Gastroesophageal sphincter (tissue), 4 donors: ENCODE data around the gene LHFPL3. TPM values are rescaled to one million over a fixed set of nuclear protein-coding genes. Genes with fewer than 3 reads are reported as not detected.

Source experiments
- ATAC-seq: fragments of 150-250 bp; one replicate; pipeline ENCODE4 v1.9.1; 2016; ENCODE audit warnings: mild to moderate bottlenecking, moderate library complexity
- H3K27ac ChIP-seq, 4 donors: fragments of 200-600 bp; sonication (generic) in 3 of 4; 1 replicate in 3 of 4; 2 replicates in 1 of 4; pipeline ENCODE4 v1.5.1; 2016 to 2019
- H3K27me3 ChIP-seq: fragments of 200-600 bp; sonication (generic); one replicate; pipeline ENCODE4 v1.5.1; 2019
- H3K36me3 ChIP-seq, 2 donors: fragments of 200-600 bp; sonication (generic); one replicate each; pipeline ENCODE4 v1.5.1; 2019; ENCODE audit warnings: control low read depth in 1 of 2
- H3K4me1 ChIP-seq, 3 donors: fragments of 200-600 bp; sonication (generic); 1 replicate in 2 of 3; 2 replicates in 1 of 3; pipeline ENCODE4 v1.5.1; 2016 to 2019; ENCODE audit warnings: control low read depth in 2 of 3
- H3K4me3 ChIP-seq, 2 donors: fragments of 200-600 bp; sonication (generic); one replicate each; pipeline ENCODE4 v1.5.1; 2019; ENCODE audit warnings: mild to moderate bottlenecking in 1 of 2, moderate library complexity in 1 of 2
- H3K9me3 ChIP-seq, 3 donors: fragments of 200-600 bp; sonication (generic); one replicate each; pipeline ENCODE4 v1.5.1; 2017 to 2019; ENCODE audit warnings: control low read depth in 2 of 3
- EP300 ChIP-seq: sonication (generic); formaldehyde crosslinking; IDR thresholded peaks from one replicate; pipeline ENCODE4 v1.6.1; 2017; ENCODE audit warnings: antibody characterized with exemption, mild to moderate bottlenecking
- POLR2A ChIP-seq, 2 donors: fragments of 450-650 bp; IDR thresholded peaks; one replicate each; pipeline ENCODE4 v1.6.1; 2017; ENCODE audit warnings: antibody characterized with exemption in 2 of 2, mild to moderate bottlenecking in 2 of 2, moderate library complexity in 1 of 2
- POLR2AphosphoS5 ChIP-seq: sonication (generic); formaldehyde crosslinking; IDR thresholded peaks from one replicate; pipeline ENCODE4 v1.6.1; 2017; ENCODE audit warnings: antibody characterized with exemption
- WGBS, 2 donors: methylation state at CpG; one replicate each; pipeline ENCODE4 v1.1.5; 2018; ENCODE audit warnings: low coverage in 1 of 2; 5-methylcytosine and 5-hydroxymethylcytosine counted together
- total RNA-seq, 4 donors: library from RNA; depleted of rRNA; stranded (reverse); fragments of >200 nt; gene quantifications; one replicate each; pipeline ENCODE4 v1.1.0, GENCODE V29; 2016
- TF ChIP-seq, protein P1 (sequence below), 4 experiments: fragments of 200-600 bp in 2 of 4; fragments of 450-650 bp in 2 of 4; sonication (generic) in 1 of 4; IDR thresholded peaks; one replicate each; pipeline ENCODE4 v1.5.1; 2017 to 2019; ENCODE audit warnings: antibody characterized with exemption in 4 of 4, mild to moderate bottlenecking in 2 of 4, moderate library complexity in 2 of 4

The LHFPL3 gene
- total RNA-seq, 4 donors from 2014 or later, result not detected

DNA sequence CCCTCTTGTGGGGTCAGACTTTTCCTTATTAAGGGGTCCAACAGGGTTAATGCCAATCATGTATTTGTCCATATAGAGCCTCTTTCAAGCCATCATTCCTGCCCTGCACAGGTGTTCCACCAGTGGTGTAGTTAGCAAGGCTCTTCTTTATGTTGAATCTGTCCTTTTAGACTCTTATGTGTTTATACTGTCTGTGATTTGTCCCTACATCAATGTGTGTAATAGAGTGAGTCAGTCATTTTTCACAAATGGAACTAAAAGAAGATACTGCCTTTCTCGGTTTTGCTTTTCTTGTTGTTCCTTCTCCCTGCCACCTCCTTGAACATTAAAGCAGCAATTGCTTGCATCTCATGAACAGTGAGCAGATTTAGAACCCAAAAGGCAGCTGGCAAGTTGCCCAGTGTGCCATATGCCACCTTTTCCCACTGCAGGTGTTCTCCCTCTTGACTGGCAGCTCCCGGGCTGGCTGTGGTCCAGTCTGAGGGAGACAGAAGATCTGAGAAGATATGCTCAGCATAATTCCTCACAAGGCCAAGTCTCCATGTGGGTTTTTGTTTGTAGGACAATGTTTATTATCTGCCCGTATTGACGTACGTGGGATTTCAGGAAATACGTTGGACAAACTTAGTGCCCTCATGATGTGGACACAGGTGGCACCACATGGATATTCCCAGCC, 154.1 kb downstream of the LHFPL3 start:
- TF ChIP-seq POLR2A (IDR thresholded peaks at IDR 0.05) (no peak), EP300 (no peak), POLR2AphosphoS5 (no peak)
- TF ChIP-seq, protein P1, sequence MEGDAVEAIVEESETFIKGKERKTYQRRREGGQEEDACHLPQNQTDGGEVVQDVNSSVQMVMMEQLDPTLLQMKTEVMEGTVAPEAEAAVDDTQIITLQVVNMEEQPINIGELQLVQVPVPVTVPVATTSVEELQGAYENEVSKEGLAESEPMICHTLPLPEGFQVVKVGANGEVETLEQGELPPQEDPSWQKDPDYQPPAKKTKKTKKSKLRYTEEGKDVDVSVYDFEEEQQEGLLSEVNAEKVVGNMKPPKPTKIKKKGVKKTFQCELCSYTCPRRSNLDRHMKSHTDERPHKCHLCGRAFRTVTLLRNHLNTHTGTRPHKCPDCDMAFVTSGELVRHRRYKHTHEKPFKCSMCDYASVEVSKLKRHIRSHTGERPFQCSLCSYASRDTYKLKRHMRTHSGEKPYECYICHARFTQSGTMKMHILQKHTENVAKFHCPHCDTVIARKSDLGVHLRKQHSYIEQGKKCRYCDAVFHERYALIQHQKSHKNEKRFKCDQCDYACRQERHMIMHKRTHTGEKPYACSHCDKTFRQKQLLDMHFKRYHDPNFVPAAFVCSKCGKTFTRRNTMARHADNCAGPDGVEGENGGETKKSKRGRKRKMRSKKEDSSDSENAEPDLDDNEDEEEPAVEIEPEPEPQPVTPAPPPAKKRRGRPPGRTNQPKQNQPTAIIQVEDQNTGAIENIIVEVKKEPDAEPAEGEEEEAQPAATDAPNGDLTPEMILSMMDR (IDR thresholded peaks at IDR 0.05), result no peak
- Histone ChIP-seq H3K9me3 (no peaks in the 10 kb centered on the region), H3K36me3 (no peaks in the 10 kb centered on the region), H3K4me1 (no peaks in the 10 kb centered on the region), H3K27ac (no peak overlapping the region), H3K27me3 (no peaks in the 10 kb centered on the region), H3K4me3 (no peak overlapping the region)
- WGBS, 2 donors, result 64 to 73% methylated on average over 3 to 6 of the region's 6 CpGs
- no peak for ATAC-seq

DNA sequence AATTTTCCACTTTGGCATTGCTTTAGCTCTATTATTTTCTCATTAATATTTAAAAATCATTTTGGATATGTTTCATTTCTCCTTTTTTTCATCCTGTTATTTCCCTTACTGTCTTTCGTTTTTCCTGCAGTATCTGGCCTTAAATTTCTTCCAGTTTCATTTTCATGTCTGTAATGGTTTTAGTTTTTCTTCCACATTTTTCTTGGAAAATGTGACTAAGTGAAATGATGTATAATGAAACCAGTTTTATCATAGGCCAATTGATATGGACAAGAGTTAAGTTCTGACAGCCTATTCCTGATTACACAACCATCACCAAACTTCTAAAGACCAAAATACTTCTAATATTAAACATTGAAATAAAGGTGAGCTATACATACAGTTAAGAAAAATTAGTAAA, 158.5 kb downstream of the LHFPL3 start:
- Histone ChIP-seq H3K27ac (no peak overlapping the region), H3K9me3 (no peaks in the 10 kb centered on the region), H3K4me1 (no peaks in the 10 kb centered on the region), H3K36me3 (no peaks in the 10 kb centered on the region), H3K27me3 (no peaks in the 10 kb centered on the region), H3K4me3 (no peak overlapping the region)
- TF ChIP-seq POLR2A (IDR thresholded peaks at IDR 0.05), result no peak
- TF ChIP-seq, protein P1 (IDR thresholded peaks at IDR 0.05), result no peak
- no peak for ATAC-seq
- 40 to 50% methylated on average over 1 of the region's 1 CpG for WGBS, 2 donors

GRCh38 chr7:104487642-104488041, 159.2 kb downstream of the LHFPL3 start:
- no peak for ATAC-seq
- no peaks in the 10 kb centered on the region for H3K4me1 ChIP-seq
- WGBS, 2 donors, result 10 to 13% methylated on average over 1 of the region's 1 CpG
- no peak overlapping the region for H3K4me3 ChIP-seq
- no peaks in the 10 kb centered on the region for H3K9me3 ChIP-seq
- no peaks in the 10 kb centered on the region for H3K36me3 ChIP-seq
- no peak overlapping the region for H3K27ac ChIP-seq
- TF ChIP-seq, protein P1 (IDR thresholded peaks at IDR 0.05), result no peak
- TF ChIP-seq EP300 (no peak), POLR2A (IDR thresholded peaks at IDR 0.05) (no peak), POLR2AphosphoS5 (no peak)
- no peaks in the 10 kb centered on the region for H3K27me3 ChIP-seq

DNA sequence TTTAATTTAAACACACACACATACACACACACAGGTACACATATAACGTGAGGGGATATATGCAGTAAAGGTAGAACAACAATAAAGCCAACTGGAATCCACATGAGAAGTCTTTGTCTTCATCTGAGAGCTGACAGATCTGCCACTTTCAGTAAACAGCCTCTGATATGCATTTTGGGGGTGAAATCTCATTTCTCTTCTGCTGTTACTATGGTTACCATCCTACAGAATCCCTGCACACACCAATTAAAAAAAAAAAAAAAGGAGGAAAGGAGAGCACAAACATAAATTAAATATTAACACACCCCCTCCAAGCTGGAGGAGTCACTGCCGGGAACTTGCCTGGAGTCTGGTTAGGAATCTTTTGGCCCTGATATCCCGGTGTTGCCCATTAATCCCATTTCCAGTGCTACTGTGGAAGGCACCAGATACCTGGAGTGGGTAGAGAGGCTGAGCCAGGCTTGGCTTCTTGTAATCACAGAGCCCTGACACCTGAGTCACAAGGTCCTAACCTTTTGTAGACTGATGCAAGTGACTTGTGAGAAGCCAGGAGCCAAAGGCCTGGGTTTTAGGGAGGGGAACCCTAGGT, 169.1 kb downstream of the LHFPL3 start:
- no peak for ATAC-seq
- no peaks in the 10 kb centered on the region for H3K9me3 ChIP-seq
- no peaks in the 10 kb centered on the region for H3K27me3 ChIP-seq
- TF ChIP-seq POLR2A (IDR thresholded peaks at IDR 0.05) (no peak), EP300 (no peak), POLR2AphosphoS5 (no peak)
- TF ChIP-seq, protein P1 (IDR thresholded peaks at IDR 0.05), result no peak
- H3K4me1 ChIP-seq, result no peaks in the 10 kb centered on the region
- no peaks in the 10 kb centered on the region for H3K36me3 ChIP-seq
- WGBS, 2 donors, result 63 to 67% methylated on average over 1 to 3 of the region's 3 CpGs
- H3K4me3 ChIP-seq, result no peak overlapping the region
- H3K27ac ChIP-seq, result no peak overlapping the region

DNA sequence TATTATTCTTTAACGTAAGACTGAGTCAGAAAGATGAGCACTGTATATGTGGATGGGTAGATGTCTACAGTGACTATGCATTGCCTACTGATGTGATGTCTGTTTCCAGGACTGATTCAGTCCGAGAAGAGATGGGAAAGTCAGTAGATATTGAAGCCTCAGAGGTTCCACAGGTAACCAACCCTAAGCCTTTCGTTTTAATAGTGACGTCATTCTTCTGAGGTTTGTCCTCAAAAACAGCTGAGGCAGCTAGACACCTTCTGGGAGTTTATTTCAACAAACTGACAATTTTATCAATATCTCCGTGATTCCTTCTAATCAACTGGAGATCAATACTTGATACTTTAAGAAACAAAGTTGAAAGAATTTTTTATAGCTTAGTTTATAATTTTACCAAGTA, 171.6 kb downstream of the LHFPL3 start:
- Histone ChIP-seq H3K36me3 (no peaks in the 10 kb centered on the region), H3K27ac (no peak overlapping the region), H3K27me3 (no peaks in the 10 kb centered on the region), H3K4me1 (no peaks in the 10 kb centered on the region), H3K9me3 (no peaks in the 10 kb centered on the region), H3K4me3 (no peak overlapping the region)
- TF ChIP-seq EP300 (no peak), POLR2A (IDR thresholded peaks at IDR 0.05) (no peak), POLR2AphosphoS5 (no peak)
- TF ChIP-seq, protein P1 (IDR thresholded peaks at IDR 0.05), result no peak
- ATAC-seq, result no peak
- 78 to 81% methylated on average over 5 of the region's 5 CpGs for WGBS, 2 donors
